ENCODE data around the gene CITED4.

CITED4 gene

DNA sequence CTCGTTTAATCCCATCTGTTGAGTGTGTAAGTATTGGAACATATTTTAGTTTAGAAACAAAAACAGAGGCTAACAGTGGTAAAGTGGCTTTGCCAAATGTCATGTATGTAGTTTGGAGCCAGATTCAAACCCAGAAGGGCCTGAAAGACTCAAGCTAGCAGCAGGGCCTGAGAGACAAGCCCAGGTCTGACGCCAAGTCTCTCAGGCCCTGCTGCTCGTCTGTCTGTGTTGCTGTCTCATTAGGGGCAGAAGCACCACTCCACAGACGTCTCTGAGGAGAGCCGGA lies 8.3 kb downstream of the CITED4 start:
- no peak for DNase-seq (ENCODE audit: low read depth in 2 of 2)

DNA sequence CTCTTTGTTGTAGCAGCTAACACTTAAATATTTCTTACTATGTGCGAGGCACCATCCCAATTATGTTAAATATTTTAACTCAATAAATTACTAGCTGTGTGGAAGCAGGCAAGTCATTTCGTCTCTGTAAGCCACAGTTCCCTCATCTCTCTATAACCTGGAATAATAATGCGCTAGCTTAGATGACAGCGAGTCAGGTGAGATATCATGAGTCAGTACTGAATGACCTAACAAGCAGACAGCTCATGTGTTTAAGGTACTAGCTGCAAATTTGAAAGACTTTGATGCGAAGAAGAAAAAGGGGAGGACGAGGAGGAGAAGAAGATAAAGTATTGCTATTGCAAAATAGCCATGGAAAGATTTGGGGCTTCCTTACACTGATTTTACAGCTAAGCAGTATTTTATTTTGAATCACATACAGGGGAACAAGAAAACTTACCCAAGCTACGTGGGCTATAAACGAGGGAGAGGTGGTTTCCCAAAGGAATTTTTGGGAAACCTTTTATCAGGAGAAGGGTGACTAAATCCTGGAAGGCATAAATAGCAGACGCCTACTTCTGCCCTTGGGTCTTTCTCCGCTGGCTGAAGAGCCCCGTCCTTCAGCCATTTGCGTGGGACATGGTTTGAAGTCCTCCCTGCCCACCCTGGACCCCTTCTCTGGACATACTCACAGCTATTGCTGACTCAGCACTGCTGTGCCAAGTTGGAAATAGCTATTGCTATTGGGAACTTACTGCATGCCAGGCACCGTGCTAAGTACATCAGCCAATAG lies 8.9 kb downstream of the CITED4 start:
- no peak for DNase-seq (ENCODE audit: low read depth in 2 of 2)

- no peak for DNase-seq (ENCODE audit: low read depth in 2 of 2)
Observed at GRCh38 chr1:40851643-40852042, 10.5 kb downstream of the CITED4 start.

- no peak for DNase-seq (ENCODE audit: low read depth in 2 of 2)
Observed at GRCh38 chr1:40849801-40850592, 12.2 kb downstream of the CITED4 start.

DNA sequence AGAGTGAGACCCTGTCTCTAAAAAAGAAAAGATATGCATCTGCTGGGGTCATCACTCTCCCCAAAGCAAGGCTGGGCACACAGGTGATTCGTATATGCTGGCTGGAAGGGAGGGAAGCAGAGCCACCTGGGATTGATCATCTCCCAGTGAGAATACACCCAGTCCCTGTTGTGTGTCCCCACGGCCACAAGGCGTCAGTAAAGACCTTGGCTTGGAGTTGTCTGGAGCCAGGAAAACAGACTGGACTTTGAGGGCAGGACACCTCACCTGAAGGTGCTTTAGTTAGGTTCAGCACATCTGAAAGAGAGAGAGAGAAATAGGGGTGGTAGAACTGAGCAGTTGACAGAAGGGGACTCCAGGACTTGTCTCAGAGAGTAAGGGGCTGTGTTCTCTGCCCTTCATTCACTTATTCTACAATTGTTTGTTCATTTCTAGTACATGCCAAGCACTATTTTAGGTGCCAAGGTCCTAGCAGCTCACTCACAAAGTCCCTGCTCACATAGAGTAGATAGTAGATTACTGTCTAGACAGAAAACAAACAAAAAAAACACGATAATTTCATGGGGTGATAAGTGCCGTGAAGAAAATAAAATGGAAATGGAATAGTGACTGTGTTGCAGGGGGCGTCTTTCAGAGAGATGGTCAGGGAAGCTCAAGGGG lies 13.5 kb downstream of the CITED4 start:
- peak in 1 of 2 experiments; percentile 34 for DNase-seq (ENCODE audit: low read depth in 2 of 2)

DNA sequence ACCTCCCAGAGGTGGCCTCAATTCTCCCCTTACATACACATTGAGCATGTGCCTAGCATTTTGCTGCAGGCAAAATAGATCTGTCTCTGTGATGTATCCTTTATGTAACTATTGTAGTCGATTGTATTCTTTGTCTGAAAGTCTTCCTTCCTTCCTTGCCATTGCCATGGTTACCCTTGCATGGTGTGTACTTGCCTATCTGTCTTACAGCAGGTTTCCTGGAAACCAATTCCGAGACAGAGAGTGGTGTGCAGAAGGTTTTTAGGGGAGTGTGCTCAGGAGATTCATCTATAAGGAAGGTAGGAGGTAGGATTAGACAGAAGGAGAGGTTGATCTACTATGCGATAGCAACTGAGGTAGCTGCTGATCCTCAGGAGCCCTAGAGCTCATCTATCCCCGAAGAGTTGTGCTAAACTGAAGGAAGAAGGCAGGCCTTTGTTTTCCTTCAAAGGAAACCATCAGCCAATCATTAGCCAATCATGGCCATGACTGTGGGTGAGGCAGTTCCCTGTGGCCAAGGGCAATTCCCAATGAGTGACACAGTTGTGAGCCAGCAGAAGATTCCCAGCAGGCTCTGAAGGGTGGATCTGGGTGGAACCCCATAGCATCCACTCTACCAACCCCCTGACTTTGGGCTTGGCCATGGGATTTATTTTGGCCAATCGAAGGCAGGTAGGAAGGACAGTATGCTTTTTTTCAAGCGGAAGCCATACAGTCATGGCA lies 15.0 kb downstream of the CITED4 start:
- no peak for DNase-seq (ENCODE audit: low read depth in 2 of 2)

DNA sequence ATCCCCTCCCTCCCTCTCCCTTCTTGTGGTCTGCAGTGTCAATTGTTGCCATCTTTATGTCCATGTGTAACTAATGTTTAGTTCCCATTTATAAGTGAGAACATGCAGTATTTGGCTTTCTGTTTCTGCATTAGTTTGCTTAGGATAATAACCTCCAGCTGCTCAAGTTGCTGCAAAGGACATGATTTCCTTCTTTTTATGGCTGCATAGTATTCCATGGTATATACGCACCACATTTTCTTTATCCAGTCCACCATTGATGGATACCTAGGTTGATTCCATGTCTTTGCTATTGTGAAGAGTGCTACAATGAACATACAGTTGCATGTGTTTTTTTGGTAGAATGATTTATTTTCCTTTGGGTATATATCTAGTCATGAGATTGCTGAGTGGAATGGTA lies 16.3 kb downstream of the CITED4 start:
- no peak for DNase-seq (ENCODE audit: low read depth in 2 of 2)

- DNase-seq (ENCODE audit: low read depth in 2 of 2), result no peak
Observed at GRCh38 chr1:40844887-40845878, 17.0 kb downstream of the CITED4 start.

DNA sequence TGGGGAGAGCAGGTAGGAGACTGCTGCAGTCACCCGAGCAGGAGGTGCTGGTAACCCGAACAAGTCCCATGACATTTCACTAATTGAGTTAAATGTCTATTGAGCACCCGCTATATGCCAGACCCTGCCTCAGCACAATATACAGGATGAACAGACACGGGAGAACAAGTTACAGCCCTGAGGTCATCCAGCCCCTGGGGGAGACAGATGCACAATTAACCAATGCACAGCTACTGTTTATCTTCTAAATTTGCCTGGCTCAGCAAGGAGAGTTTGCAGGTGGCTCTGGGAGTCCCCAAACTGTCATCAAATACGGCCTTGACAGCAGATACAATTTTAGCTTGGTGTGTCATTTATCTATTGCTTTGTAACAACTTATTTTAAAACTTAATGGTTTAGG lies 18.1 kb downstream of the CITED4 start:
- DNase-seq (ENCODE audit: low read depth in 2 of 2), result no peak

DNA sequence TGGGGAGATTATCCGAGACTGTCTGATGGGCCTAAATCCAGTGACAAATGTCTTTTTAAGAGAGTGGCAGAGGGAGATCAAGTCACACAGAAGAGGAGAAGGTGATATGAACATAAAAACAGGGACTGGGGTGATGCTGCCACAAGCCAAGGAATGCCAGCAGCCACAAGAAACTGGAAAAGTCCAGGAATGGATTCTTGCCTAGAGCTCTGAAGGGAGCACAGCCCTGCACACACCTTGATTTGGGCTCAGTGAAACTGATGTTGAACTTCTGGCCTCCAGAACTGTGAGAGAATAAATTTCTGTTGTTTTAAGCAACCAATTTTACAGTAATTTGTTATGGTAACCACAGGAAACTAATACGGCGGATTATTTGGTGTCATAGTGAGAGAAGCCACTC lies 19.5 kb downstream of the CITED4 start:
- DNase-seq (ENCODE audit: low read depth in 2 of 2), result no peak

- no peak for DNase-seq (ENCODE audit: low read depth in 2 of 2)
Observed at GRCh38 chr1:40842207-40842606, 20.0 kb downstream of the CITED4 start.

GRCh38 chr1:40841602-40842001 lies 20.6 kb downstream of the CITED4 start:
- no peak for DNase-seq (ENCODE audit: low read depth in 2 of 2)

DNA sequence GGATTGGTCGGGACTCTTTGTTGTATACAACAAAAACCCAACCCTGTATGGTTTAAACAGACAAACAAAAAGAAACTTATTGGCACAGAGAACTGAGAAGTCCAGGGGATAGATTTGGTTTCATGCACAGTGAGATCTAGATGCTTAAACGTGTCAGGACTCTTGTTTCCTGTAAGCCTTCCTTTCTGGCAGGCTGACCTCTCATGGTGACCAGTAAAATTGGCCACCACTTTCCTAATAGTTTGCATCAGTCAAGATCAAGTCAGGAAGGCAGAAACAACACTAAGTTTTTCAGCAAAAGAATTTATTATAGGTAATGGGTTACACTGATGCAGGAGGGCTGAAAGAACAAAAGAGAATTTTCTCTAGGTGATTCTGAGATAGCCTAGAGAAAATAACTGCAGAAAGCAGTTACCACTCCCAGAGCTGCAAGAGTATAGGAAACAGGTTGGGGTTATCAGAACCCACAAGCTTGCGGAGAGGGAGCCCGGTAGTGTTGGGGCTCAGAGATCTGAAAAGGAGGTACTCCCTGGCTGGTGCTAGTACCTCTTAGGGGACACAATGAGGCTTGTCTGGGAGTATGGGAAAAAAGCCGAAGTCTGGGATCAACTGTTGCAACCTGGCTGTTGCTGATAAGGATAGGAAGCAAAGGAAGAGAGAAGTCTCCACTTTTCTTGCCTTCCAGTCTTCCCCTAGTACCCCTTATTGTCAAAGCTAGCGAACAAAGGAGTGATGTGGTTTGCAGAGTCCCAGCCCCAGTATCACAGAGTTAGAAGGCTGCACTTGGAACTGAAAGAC lies 21.4 kb downstream of the CITED4 start:
- DNase-seq (ENCODE audit: low read depth in 2 of 2), result no peak

GRCh38 chr1:40839943-40840335 lies 22.2 kb downstream of the CITED4 start:
- DNase-seq (ENCODE audit: low read depth in 2 of 2), result no peak

DNA sequence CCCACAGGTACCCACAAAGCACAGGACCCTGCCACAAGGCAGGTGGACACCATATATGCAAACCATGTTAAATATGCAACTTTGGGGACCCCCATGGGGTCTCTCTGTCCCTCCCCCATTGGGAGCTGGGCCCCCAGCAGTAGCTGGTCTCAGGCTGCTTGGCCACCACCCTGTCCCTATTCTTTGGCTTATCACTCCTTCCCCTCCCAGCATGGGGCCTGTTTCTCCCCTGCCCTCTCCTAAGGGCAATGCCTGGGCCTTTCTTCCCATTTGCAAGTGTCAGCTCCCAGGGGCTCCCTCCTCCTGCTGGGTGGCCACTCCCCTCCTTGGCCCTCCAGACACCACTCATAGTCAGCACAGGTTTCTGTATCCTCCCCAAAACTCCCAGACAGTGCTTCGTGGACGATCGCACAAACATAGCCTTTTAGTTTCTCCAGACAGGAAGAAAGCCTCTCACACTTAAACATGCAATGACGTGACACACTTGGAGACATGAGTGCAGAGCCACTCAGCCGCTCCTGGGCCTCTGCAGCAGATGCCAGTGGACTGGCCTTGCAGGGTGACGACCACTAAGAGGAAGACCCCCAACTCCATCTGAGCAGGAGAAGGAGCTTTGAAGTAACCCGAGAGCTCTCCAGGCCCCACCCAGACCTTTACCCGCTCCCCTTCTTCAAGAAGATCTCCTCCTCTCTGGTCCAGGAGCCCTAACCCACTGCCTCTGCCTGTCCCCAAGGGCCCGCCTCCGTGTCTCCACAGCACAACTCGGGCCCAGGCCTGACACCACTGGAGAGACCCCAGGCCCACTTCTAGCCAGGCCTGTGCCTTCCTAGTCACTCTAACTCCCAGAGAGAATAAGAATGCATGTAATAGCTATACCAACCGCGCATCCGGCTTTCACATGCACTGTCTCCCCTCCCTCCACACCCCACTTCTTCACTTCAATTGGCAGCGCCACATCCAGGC lies 22.9 kb downstream of the CITED4 start:
- no peak for DNase-seq (ENCODE audit: low read depth in 2 of 2)

DNA sequence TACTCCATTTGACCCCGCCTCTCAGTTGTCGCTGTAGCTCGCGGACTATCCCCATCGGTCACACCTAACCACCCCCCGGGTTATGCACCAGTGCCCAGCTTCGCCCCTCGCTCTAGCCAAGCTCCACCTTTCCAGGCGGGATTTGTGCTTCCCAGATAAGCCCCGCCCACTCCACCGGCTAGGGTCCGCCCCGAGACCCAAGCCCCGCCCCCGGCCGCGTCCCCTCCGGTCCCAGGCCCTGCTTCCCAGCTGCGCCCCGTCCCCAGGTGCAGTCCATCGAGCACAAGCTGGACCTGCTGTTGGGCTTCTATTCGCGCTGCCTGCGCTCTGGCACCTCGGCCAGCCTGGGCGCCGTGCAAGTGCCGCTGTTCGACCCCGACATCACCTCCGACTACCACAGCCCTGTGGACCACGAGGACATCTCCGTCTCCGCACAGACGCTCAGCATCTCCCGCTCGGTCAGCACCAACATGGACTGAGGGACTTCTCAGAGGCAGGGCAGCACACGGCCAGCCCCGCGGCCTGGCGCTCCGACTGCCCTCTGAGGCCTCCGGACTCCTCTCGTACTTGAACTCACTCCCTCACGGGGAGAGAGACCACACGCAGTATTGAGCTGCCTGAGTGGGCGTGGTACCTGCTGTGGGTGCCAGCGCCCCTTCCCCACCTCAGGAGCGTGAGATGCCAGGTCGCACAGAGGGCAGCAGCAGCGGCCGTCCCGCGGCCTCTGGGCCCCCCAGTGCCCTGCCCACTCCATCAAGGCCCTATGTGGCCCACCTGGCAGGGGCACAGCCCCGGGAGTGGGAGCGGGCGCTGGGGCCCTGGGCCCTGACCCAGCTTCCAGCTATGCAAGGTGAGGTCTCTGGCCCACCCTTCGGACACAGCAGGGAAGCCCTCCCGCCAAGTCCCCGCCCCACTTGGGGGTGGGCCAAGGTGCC lies 23.9 kb downstream of the CITED4 start:
- DNase-seq (ENCODE audit: low read depth in 2 of 2), result no peak

- no peak for DNase-seq (ENCODE audit: low read depth in 2 of 2)
Observed at GRCh38 chr1:40837601-40838000, 24.6 kb downstream of the CITED4 start.

- DNase-seq (ENCODE audit: low read depth in 2 of 2), result no peak
Observed at GRCh38 chr1:40836283-40836682, 25.9 kb downstream of the CITED4 start.
